A549 (cell line): ENCODE measurements around the gene C5.
"Not testable (repeated sequence)": the region's sequence is repeated elsewhere in the genome, so short reads cannot be mapped to it uniquely, and the experiment has no call there.

Experiments used
- CEBPB ChIP-seq, 2 experiments: fragments of >200 bp in 1 of 2; sonication (Bioruptor Twin) in 1 of 2; formaldehyde crosslinking in 1 of 2; IDR thresholded peaks; 2 replicates each; pipeline ENCODE4 v1.6.1; 2012 to 2016
- JUN ChIP-seq, 2 experiments: fragments of >200 bp; sonication (Bioruptor Twin); formaldehyde crosslinking; IDR thresholded peaks; 2 replicates in 1 of 2; 3 replicates in 1 of 2; pipeline ENCODE4 v1.6.1; 2016 to 2017
- MAZ ChIP-seq: fragments of 150-350 bp; IDR thresholded peaks from 2 replicates; pipeline ENCODE4 v1.6.1; 2014; ENCODE audit warnings: antibody characterized with exemption, low read depth, low read length, borderline replicate concordance
- POLR2A ChIP-seq: IDR thresholded peaks from 2 replicates; pipeline ENCODE4 v1.6.1; 2012; ENCODE audit warnings: mild to moderate bottlenecking, low read length
- RFX5 ChIP-seq: fragments of 450-650 bp; IDR thresholded peaks from 2 replicates; pipeline ENCODE4 v1.7.1; 2014; ENCODE audit warnings: antibody characterized with exemption, mild to moderate bottlenecking, moderate library complexity
- TF ChIP-seq, protein P1 (sequence below): fragments of >200 bp; sonication (Bioruptor Twin); formaldehyde crosslinking; IDR thresholded peaks from 3 replicates; pipeline ENCODE4 v1.5.1; 2016
- TF ChIP-seq, protein P2 (sequence below): fragments of 450-650 bp; IDR thresholded peaks from 2 replicates; pipeline ENCODE4 v1.6.1; 2014; ENCODE audit warnings: antibody characterized with exemption
- TF ChIP-seq, protein P3 (sequence below): fragments of >200 bp; sonication (Bioruptor Twin); formaldehyde crosslinking; IDR thresholded peaks from 3 replicates; pipeline ENCODE4 v1.6.1; 2016

DNA sequence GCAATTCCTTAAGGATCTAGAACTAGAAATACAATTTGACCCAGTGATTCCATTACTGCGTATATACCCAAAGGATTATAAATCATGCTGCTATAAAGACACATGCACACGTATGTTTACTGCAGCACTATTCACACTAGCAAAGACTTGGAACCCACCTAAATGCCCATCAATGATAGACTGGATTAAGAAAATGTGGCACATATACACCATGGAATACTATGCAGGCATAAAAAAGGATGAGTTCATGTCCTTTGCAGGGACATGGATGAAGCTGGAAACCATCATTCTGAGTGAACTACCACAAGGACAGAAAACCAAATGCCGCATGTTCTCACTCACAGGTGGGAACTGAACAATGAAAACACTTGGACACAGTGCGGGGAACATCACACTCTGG, 21.8 kb downstream of the C5 start:
- not testable (repeated sequence) for TF ChIP-seq MAZ; POLR2A; RFX5; JUN (IDR thresholded peaks at IDR 0.05); CEBPB (IDR thresholded peaks at IDR 0.05)
- TF ChIP-seq, protein P1, sequence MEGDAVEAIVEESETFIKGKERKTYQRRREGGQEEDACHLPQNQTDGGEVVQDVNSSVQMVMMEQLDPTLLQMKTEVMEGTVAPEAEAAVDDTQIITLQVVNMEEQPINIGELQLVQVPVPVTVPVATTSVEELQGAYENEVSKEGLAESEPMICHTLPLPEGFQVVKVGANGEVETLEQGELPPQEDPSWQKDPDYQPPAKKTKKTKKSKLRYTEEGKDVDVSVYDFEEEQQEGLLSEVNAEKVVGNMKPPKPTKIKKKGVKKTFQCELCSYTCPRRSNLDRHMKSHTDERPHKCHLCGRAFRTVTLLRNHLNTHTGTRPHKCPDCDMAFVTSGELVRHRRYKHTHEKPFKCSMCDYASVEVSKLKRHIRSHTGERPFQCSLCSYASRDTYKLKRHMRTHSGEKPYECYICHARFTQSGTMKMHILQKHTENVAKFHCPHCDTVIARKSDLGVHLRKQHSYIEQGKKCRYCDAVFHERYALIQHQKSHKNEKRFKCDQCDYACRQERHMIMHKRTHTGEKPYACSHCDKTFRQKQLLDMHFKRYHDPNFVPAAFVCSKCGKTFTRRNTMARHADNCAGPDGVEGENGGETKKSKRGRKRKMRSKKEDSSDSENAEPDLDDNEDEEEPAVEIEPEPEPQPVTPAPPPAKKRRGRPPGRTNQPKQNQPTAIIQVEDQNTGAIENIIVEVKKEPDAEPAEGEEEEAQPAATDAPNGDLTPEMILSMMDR = not testable (repeated sequence)
- TF ChIP-seq, protein P2, sequence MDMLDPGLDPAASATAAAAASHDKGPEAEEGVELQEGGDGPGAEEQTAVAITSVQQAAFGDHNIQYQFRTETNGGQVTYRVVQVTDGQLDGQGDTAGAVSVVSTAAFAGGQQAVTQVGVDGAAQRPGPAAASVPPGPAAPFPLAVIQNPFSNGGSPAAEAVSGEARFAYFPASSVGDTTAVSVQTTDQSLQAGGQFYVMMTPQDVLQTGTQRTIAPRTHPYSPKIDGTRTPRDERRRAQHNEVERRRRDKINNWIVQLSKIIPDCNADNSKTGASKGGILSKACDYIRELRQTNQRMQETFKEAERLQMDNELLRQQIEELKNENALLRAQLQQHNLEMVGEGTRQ = not testable (repeated sequence)
- TF ChIP-seq, protein P3, sequence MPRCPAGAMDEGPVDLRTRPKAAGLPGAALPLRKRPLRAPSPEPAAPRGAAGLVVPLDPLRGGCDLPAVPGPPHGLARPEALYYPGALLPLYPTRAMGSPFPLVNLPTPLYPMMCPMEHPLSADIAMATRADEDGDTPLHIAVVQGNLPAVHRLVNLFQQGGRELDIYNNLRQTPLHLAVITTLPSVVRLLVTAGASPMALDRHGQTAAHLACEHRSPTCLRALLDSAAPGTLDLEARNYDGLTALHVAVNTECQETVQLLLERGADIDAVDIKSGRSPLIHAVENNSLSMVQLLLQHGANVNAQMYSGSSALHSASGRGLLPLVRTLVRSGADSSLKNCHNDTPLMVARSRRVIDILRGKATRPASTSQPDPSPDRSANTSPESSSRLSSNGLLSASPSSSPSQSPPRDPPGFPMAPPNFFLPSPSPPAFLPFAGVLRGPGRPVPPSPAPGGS = not testable (repeated sequence)
